Liver (tissue), 9 donors: ENCODE measurements around the gene ACSBG1. TPM values are rescaled to one million over a fixed set of nuclear protein-coding genes. Genes with fewer than 3 reads are reported as not detected.

Experiments
- DNase-seq: peaks from one replicate; pipeline ENCODE4 v3.0.0-alpha.2; 2017; ENCODE audit warnings: low spot score
- H3K27ac ChIP-seq, 2 donors: one replicate each; pipeline ENCODE4 v1.7.0; 2013; ENCODE audit warnings: inconsistent platforms in 2 of 2, low read length in 2 of 2, control low read depth in 1 of 2, low read depth in 1 of 2, mild to moderate bottlenecking in 1 of 2
- H3K27me3 ChIP-seq, 4 donors: one replicate each; pipeline versions ENCODE4 v1.6.1 to v1.7.0; 2013; ENCODE audit warnings: low read length in 3 of 4, inconsistent platforms in 1 of 4, mild to moderate bottlenecking in 1 of 4, moderate library complexity in 1 of 4; ENCODE audit not compliant: control insufficient read depth in 4 of 4, insufficient read depth in 4 of 4
- H3K36me3 ChIP-seq, 4 donors: one replicate each; pipeline versions ENCODE4 v1.6.1 to v1.7.0; 2013; ENCODE audit warnings: low read length in 3 of 4, mild to moderate bottlenecking in 3 of 4, low read depth in 1 of 4, moderate library complexity in 1 of 4; ENCODE audit not compliant: control insufficient read depth in 4 of 4, insufficient read depth in 3 of 4
- H3K4me1 ChIP-seq, 4 donors: one replicate each; pipeline versions ENCODE4 v1.6.1 to v1.7.0; 2013; ENCODE audit warnings: low read length in 3 of 4, mild to moderate bottlenecking in 3 of 4, moderate library complexity in 1 of 4; ENCODE audit not compliant: control insufficient read depth in 4 of 4, insufficient read depth in 4 of 4
- H3K4me3 ChIP-seq, 3 donors: one replicate each; pipeline versions ENCODE4 v1.6.1 to v1.7.0; 2013; ENCODE audit warnings: low read length in 3 of 3, control low read depth in 1 of 3, low read depth in 1 of 3, mild to moderate bottlenecking in 1 of 3
- H3K9ac ChIP-seq, 2 donors: one replicate each; pipeline ENCODE4 v1.7.0; 2013; ENCODE audit warnings: low read length in 2 of 2, mild to moderate bottlenecking in 2 of 2, moderate library complexity in 2 of 2, control low read depth in 1 of 2, low read depth in 1 of 2
- H3K9me3 ChIP-seq, 4 donors: one replicate each; pipeline versions ENCODE4 v1.6.1 to v1.7.0; 2013; ENCODE audit warnings: low read length in 3 of 4; ENCODE audit not compliant: control insufficient read depth in 4 of 4
- ATF3 ChIP-seq: IDR thresholded peaks from 2 replicates; pipeline ENCODE4 v1.6.1; 2016; ENCODE audit warnings: antibody characterized with exemption
- CTCF ChIP-seq: fragments of 150-350 bp; IDR thresholded peaks from 2 replicates; pipeline ENCODE4 v1.5.1; 2017; ENCODE audit warnings: improper control_type of control experiment, low read depth, low read length; ENCODE audit not compliant: missing input control
- EGR1 ChIP-seq, 2 donors: IDR thresholded peaks; 2 replicates each; pipeline ENCODE4 v1.6.1; 2016 to 2018; ENCODE audit warnings: antibody characterized with exemption in 2 of 2, low read depth in 2 of 2
- FOXA1 ChIP-seq: IDR thresholded peaks from 2 replicates; pipeline ENCODE4 v1.6.1; 2016; ENCODE audit warnings: antibody characterized with exemption
- FOXA2 ChIP-seq: IDR thresholded peaks from 2 replicates; pipeline ENCODE4 v1.6.1; 2016; ENCODE audit warnings: antibody characterized with exemption
- GABPA ChIP-seq, 2 donors: IDR thresholded peaks in 1 of 2; conservative IDR thresholded peaks in 1 of 2; 2 replicates each; pipeline ENCODE4 v1.6.1; 2016; ENCODE audit warnings: antibody characterized with exemption in 2 of 2, mild to moderate bottlenecking in 1 of 2, moderate library complexity in 1 of 2
- HNF4A ChIP-seq, 2 donors: conservative IDR thresholded peaks; 2 replicates each; pipeline ENCODE4 v1.6.1; 2016; ENCODE audit warnings: antibody characterized with exemption in 2 of 2, mild to moderate bottlenecking in 2 of 2
- HNF4G ChIP-seq: IDR thresholded peaks from 2 replicates; pipeline ENCODE4 v1.6.1; 2016; ENCODE audit warnings: antibody characterized with exemption
- JUND ChIP-seq, 2 donors: IDR thresholded peaks; 2 replicates each; pipeline ENCODE4 v1.6.1; 2016; ENCODE audit warnings: antibody characterized with exemption in 2 of 2
- MAX ChIP-seq: IDR thresholded peaks from 2 replicates; pipeline ENCODE4 v1.6.1; 2016; ENCODE audit warnings: antibody characterized with exemption
- NR2F2 ChIP-seq: IDR thresholded peaks from 2 replicates; pipeline ENCODE4 v1.6.1; 2016; ENCODE audit warnings: antibody characterized with exemption
- RAD21 ChIP-seq, 2 donors: IDR thresholded peaks; 2 replicates each; pipeline ENCODE4 v1.6.1; 2016; ENCODE audit warnings: antibody characterized with exemption in 2 of 2, mild to moderate bottlenecking in 2 of 2
- REST ChIP-seq: IDR thresholded peaks from 2 replicates; pipeline ENCODE4 v1.6.1; 2016; ENCODE audit warnings: antibody characterized with exemption, mild to moderate bottlenecking
- RXRA ChIP-seq, 2 donors: IDR thresholded peaks; 2 replicates each; pipeline ENCODE4 v1.6.1; 2017 to 2018; ENCODE audit warnings: antibody characterized with exemption in 2 of 2, mild to moderate bottlenecking in 1 of 2
- SP1 ChIP-seq: IDR thresholded peaks from 2 replicates; pipeline ENCODE4 v1.6.1; 2018; ENCODE audit warnings: antibody characterized with exemption, mild to moderate bottlenecking
- TAF1 ChIP-seq: conservative IDR thresholded peaks from 2 replicates; pipeline ENCODE4 v1.6.1; 2016; ENCODE audit warnings: antibody characterized with exemption, mild to moderate bottlenecking
- ZBTB33 ChIP-seq: IDR thresholded peaks from 2 replicates; pipeline ENCODE4 v1.6.1; 2016; ENCODE audit warnings: antibody characterized with exemption
- WGBS: extraction: QIAGEN DNeasy Blood & Tissue Kit; methylation state at CpG from one replicate; pipeline ENCODE4 v1.1.7; 2013; 5-methylcytosine and 5-hydroxymethylcytosine counted together
- polyA plus RNA-seq, 2 donors: library from polyadenylated mRNA; stranded (reverse) in 1 of 2; unstranded in 1 of 2; fragments of 200-250 nt in 1 of 2; fragments of >200 nt in 1 of 2; fragmentation: Nextera tagmentation in 1 of 2; extraction: Ambion mirVana in 1 of 2; gene quantifications; one replicate each; pipeline versions ENCODE4 v1.2.1 to v1.2.3, GENCODE V29; 2013 to 2015
- total RNA-seq, 2 donors: library from RNA; depleted of rRNA; stranded (reverse); fragments of >200 nt; gene quantifications; one replicate each; pipeline ENCODE4 v1.2.3, GENCODE V29; 2014
- donor health status: healthy.
- donor health status: healthy.
- donor health status: healthy.
- donor health status: healthy.
- donor health status: healthy.

The ACSBG1 gene
- 1 to 10 TPM in 1 of 2 donors, under 1 TPM in 1; under 0.01 to 3.8 TPM for total RNA-seq
- under 1 TPM; 0.06 to 0.24 TPM for polyA plus RNA-seq

GRCh38 chr15:78234515-78235040 lies at the start of gene ACSBG1:
ACSBG1 (minus strand) TSS chr15:78234565; CDS start chr15:78234501, 64 bp downstream.
- H3K9ac ChIP-seq, result no peak within 1 kb of the TSS
- H3K4me1 ChIP-seq, result no peaks in the 10 kb centered on the region
- no peak within 1 kb of the TSS for H3K4me3 ChIP-seq
- H3K27ac ChIP-seq, result no peak within 1 kb of the TSS
- TF ChIP-seq RXRA (IDR thresholded peaks at IDR 0.05), result no peak
- no peak for TF ChIP-seq EGR1 (IDR thresholded peaks at IDR 0.05; ENCODE audit: low read depth in 2 of 2)
- TF ChIP-seq ATF3, result no peak
- no peak for TF ChIP-seq HNF4G
- TF ChIP-seq FOXA2, result no peak
- no peak for TF ChIP-seq MAX
- TF ChIP-seq RAD21 (IDR thresholded peaks at IDR 0.05), result no peak
- TF ChIP-seq TAF1, result no peak
- TF ChIP-seq GABPA (IDR thresholded peaks at IDR 0.05 in 1 of 2, conservative IDR thresholded peaks at IDR 0.05 in 1 of 2), result no peak
- no peak for TF ChIP-seq SP1
- TF ChIP-seq HNF4A (conservative IDR thresholded peaks at IDR 0.05), result no peak
- no peak for TF ChIP-seq JUND (IDR thresholded peaks at IDR 0.05)
- TF ChIP-seq CTCF, result no peak
- TF ChIP-seq NR2F2, result no peak
- no peaks in the 10 kb centered on the region for H3K9me3 ChIP-seq
- 75% methylated on average over 6 of the region's 6 CpGs for WGBS
- no peaks in the 10 kb centered on the region for H3K27me3 ChIP-seq
- no peak for DNase-seq
- H3K36me3 ChIP-seq, result no peaks in the 10 kb centered on the region

GRCh38 chr15:78282324-78282723 lies 48.0 kb upstream of the ACSBG1 start:
- H3K27me3 ChIP-seq, result no peaks in the 10 kb centered on the region
- no peak overlapping the region for H3K4me3 ChIP-seq
- WGBS, result 97% methylated on average over 2 of the region's 2 CpGs
- TF ChIP-seq FOXA1, result no peak
- no peak for TF ChIP-seq REST
- no peak for TF ChIP-seq RAD21 (IDR thresholded peaks at IDR 0.05)
- TF ChIP-seq FOXA2, result no peak
- TF ChIP-seq GABPA (IDR thresholded peaks at IDR 0.05 in 1 of 2, conservative IDR thresholded peaks at IDR 0.05 in 1 of 2), result no peak
- no peak for TF ChIP-seq RXRA (IDR thresholded peaks at IDR 0.05)
- TF ChIP-seq TAF1, result no peak
- TF ChIP-seq NR2F2, result no peak
- TF ChIP-seq EGR1 (IDR thresholded peaks at IDR 0.05; ENCODE audit: low read depth in 2 of 2), result no peak
- no peak for TF ChIP-seq ATF3
- no peak for TF ChIP-seq ZBTB33
- TF ChIP-seq SP1, result no peak
- no peak for TF ChIP-seq JUND (IDR thresholded peaks at IDR 0.05)
- TF ChIP-seq HNF4A (conservative IDR thresholded peaks at IDR 0.05), result no peak
- TF ChIP-seq MAX, result no peak
- no peak overlapping the region for H3K9ac ChIP-seq
- no peak for DNase-seq
- no peaks in the 10 kb centered on the region for H3K4me1 ChIP-seq
- peaks cover 8 to 54% (median 31%) of the 10 kb centered on the region in 4 donors for H3K36me3 ChIP-seq
- H3K27ac ChIP-seq, result no peak overlapping the region
- no peaks in the 10 kb centered on the region for H3K9me3 ChIP-seq
